ENCODE measurements around the gene CTTN. TPM values are rescaled to one million over a fixed set of nuclear protein-coding genes. Genes with fewer than 3 reads are reported as not detected.
"Not testable (repeated sequence)": the region's sequence is repeated elsewhere in the genome, so short reads cannot be mapped to it uniquely, and the experiment has no call there.

CTTN gene
- total RNA-seq, 1 donor from 2014 or later = 412 TPM

DNA sequence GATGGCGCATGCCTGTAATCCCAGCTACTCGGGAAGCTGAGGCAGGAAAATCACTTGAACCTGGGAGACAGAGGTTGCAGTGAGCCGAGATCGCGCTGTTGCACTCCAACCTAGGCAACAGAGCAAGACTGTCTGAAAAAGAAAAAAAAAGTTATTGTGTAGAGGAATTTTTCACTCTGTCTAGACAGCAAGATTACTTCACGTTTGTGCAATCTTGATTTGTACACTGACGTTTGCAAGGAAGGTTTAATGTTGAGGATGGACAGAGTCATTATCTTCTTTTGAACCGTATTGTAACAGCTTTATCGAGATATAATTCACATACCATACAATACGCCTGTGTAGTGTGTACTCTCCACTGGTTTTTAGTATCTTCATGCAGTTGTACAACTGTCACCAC is 3.7 kb downstream of the CTTN start:
- Histone ChIP-seq H3K4me3 (ENCODE audit: low read depth, low read length) (no peak overlapping the region), H3K36me3 (ENCODE audit: control insufficient read depth, insufficient read depth, low read length) (peaks cover 7% of the 10 kb centered on the region), H3K27me3 (ENCODE audit: control insufficient read depth, insufficient read depth, low read length) (no peaks in the 10 kb centered on the region)
- FAIRE-seq (no peak), DNase-seq (ENCODE audit: low read depth) (no peak)
- no peak for TF ChIP-seq CTCF (IDR thresholded peaks at IDR 0.05; ENCODE audit: insufficient read depth, low read length, severe bottlenecking)

- Histone ChIP-seq H3K36me3 (ENCODE audit: control insufficient read depth, insufficient read depth, low read length) (peaks cover 10% of the 10 kb centered on the region), H3K4me3 (ENCODE audit: low read depth, low read length) (no peak overlapping the region), H3K27me3 (ENCODE audit: control insufficient read depth, insufficient read depth, low read length) (no peaks in the 10 kb centered on the region)
- TF ChIP-seq CTCF (IDR thresholded peaks at IDR 0.05; ENCODE audit: insufficient read depth, low read length, severe bottlenecking) = no peak
- peak; percentile 47 for DNase-seq (ENCODE audit: low read depth)
- FAIRE-seq = no peak
Observed at GRCh38 chr11:70402685-70403084, 4.4 kb downstream of the CTTN start.

GRCh38 chr11:70404244-70404643 is 5.9 kb downstream of the CTTN start:
- DNase-seq (ENCODE audit: low read depth) = no peak
- FAIRE-seq = no peak
- no peak for TF ChIP-seq CTCF (IDR thresholded peaks at IDR 0.05; ENCODE audit: insufficient read depth, low read length, severe bottlenecking)
- Histone ChIP-seq H3K4me3 (ENCODE audit: low read depth, low read length) (no peak overlapping the region), H3K27me3 (ENCODE audit: control insufficient read depth, insufficient read depth, low read length) (no peaks in the 10 kb centered on the region), H3K36me3 (ENCODE audit: control insufficient read depth, insufficient read depth, low read length) (peaks cover 15% of the 10 kb centered on the region)

GRCh38 chr11:70405679-70406395 is 7.5 kb downstream of the CTTN start:
- FAIRE-seq (no peak), DNase-seq (ENCODE audit: low read depth) (no peak)
- H3K36me3 ChIP-seq (ENCODE audit: control insufficient read depth, insufficient read depth, low read length) = peaks cover 28% of the 10 kb centered on the region
- no peak overlapping the region for H3K4me3 ChIP-seq (ENCODE audit: low read depth, low read length)
- no peak for TF ChIP-seq CTCF (IDR thresholded peaks at IDR 0.05; ENCODE audit: insufficient read depth, low read length, severe bottlenecking)
- H3K27me3 ChIP-seq (ENCODE audit: control insufficient read depth, insufficient read depth, low read length) = no peaks in the 10 kb centered on the region

GRCh38 chr11:70407121-70407520 is 8.8 kb downstream of the CTTN start:
- FAIRE-seq (no peak), DNase-seq (ENCODE audit: low read depth) (no peak)
- Histone ChIP-seq H3K27me3 (ENCODE audit: control insufficient read depth, insufficient read depth, low read length) (no peaks in the 10 kb centered on the region), H3K4me3 (ENCODE audit: low read depth, low read length) (no peak overlapping the region), H3K36me3 (ENCODE audit: control insufficient read depth, insufficient read depth, low read length) (peaks cover 36% of the 10 kb centered on the region)
- TF ChIP-seq CTCF (IDR thresholded peaks at IDR 0.05; ENCODE audit: insufficient read depth, low read length, severe bottlenecking) = no peak

- DNase-seq (ENCODE audit: low read depth) = no peak
- TF ChIP-seq CTCF (IDR thresholded peaks at IDR 0.05; ENCODE audit: insufficient read depth, low read length, severe bottlenecking) = no peak
- no peak overlapping the region for H3K4me3 ChIP-seq (ENCODE audit: low read depth, low read length)
- no peak for FAIRE-seq
- H3K27me3 ChIP-seq (ENCODE audit: control insufficient read depth, insufficient read depth, low read length) = no peaks in the 10 kb centered on the region
- H3K36me3 ChIP-seq (ENCODE audit: control insufficient read depth, insufficient read depth, low read length) = peaks cover 38% of the 10 kb centered on the region
Observed at GRCh38 chr11:70407814-70408213, 9.5 kb downstream of the CTTN start.

DNA sequence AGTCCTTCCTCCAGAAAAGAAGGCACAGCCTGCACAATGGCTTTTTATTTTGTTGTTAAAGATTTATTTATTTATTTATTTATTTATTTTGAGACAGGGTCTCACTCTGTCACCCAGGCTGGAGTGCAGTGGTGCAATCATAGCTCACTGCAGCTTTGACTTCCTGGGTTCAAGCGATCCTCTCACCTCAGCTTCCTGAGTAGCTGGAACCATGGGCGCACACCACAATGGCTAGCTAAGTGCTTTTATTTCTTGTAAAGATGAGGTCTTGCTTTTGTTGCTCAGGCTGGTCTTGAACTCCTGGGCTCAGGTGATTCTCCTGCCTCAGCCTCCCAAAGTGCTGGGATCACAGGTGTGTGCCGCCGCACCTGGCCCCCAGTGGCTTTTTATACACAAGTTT is 10.0 kb downstream of the CTTN start:
- H3K27me3 ChIP-seq (ENCODE audit: control insufficient read depth, insufficient read depth, low read length); FAIRE-seq; DNase-seq (ENCODE audit: low read depth); H3K4me3 ChIP-seq (ENCODE audit: low read depth, low read length): not testable (repeated sequence)
- peaks cover 41% of the 10 kb centered on the region for H3K36me3 ChIP-seq (ENCODE audit: control insufficient read depth, insufficient read depth, low read length)

All from bronchial epithelial cell (primary cell).